Measurements from ENCODE around the gene UNC79. TPM values are rescaled to one million over a fixed set of nuclear protein-coding genes. Genes with fewer than 3 reads are reported as not detected.

Gene UNC79
- total RNA-seq, 1 donor: under 0.01 TPM

- Histone ChIP-seq H4K20me1 (ENCODE audit: insufficient read depth, low read length) (no peaks in the 10 kb centered on the region), H3K27ac (ENCODE audit: low read depth, low read length) (no peak overlapping the region), H3K4me3 (ENCODE audit: insufficient read depth, low read length) (no peak overlapping the region), H3K79me2 (ENCODE audit: insufficient read depth, low read length) (no peaks in the 10 kb centered on the region), H3K4me2 (ENCODE audit: insufficient read depth, low read length) (no peak overlapping the region), H3K27me3 (ENCODE audit: insufficient read depth, low read length) (no peaks in the 10 kb centered on the region), H3K36me3 (ENCODE audit: insufficient read depth, low read length) (no peaks in the 10 kb centered on the region), H2AFZ (ENCODE audit: low read length) (no peak overlapping the region), H3K9me3 (ENCODE audit: low read depth, low read length) (no peaks in the 10 kb centered on the region), H3K4me1 (ENCODE audit: insufficient read depth, low read length) (no peaks in the 10 kb centered on the region)
- DNase-seq (ENCODE audit: insufficient read length, low spot score, missing footprints): no peak
- no peak for TF ChIP-seq CTCF (IDR thresholded peaks at IDR 0.05; ENCODE audit: extremely low read depth, low read depth, low read length)
These were observed 34.3 kb upstream of the UNC79 start for GRCh38 chr14:93396456-93396855.

GRCh38 chr14:93398491-93398890, 32.2 kb upstream of the UNC79 start:
- no peak overlapping the region for H2AFZ ChIP-seq (ENCODE audit: low read length)
- TF ChIP-seq CTCF (IDR thresholded peaks at IDR 0.05; ENCODE audit: extremely low read depth, low read depth, low read length): no peak
- H3K4me3 ChIP-seq (ENCODE audit: insufficient read depth, low read length): no peak overlapping the region
- H3K4me1 ChIP-seq (ENCODE audit: insufficient read depth, low read length): no peaks in the 10 kb centered on the region
- DNase-seq (ENCODE audit: insufficient read length, low spot score, missing footprints): no peak
- H4K20me1 ChIP-seq (ENCODE audit: insufficient read depth, low read length): no peaks in the 10 kb centered on the region
- no peaks in the 10 kb centered on the region for H3K9me3 ChIP-seq (ENCODE audit: low read depth, low read length)
- no peak overlapping the region for H3K27ac ChIP-seq (ENCODE audit: low read depth, low read length)
- H3K79me2 ChIP-seq (ENCODE audit: insufficient read depth, low read length): no peaks in the 10 kb centered on the region
- H3K4me2 ChIP-seq (ENCODE audit: insufficient read depth, low read length): no peak overlapping the region
- H3K36me3 ChIP-seq (ENCODE audit: insufficient read depth, low read length): no peaks in the 10 kb centered on the region
- no peaks in the 10 kb centered on the region for H3K27me3 ChIP-seq (ENCODE audit: insufficient read depth, low read length)

DNA sequence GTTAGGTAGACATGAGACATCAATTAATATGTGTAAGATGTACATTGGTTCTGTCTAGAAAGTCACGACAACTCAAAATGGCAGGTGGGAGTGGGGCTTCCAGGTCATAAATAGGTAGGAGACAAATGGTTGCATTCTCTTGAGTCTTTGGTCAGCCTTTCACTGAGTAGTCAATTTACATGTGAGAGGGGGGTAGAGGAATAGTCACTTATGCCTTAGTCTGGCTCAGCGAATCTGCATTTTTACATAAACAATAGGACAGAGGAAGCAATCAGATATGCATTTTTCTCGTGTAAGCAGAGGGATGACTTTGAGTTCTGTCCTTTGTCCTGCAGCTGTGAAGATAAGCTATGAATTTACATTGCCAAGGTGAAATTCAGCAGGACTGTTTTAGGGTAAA, 27.8 kb upstream of the UNC79 start:
- no peak for DNase-seq (ENCODE audit: insufficient read length, low spot score, missing footprints)
- no peaks in the 10 kb centered on the region for H4K20me1 ChIP-seq (ENCODE audit: insufficient read depth, low read length)
- H3K4me2 ChIP-seq (ENCODE audit: insufficient read depth, low read length): no peak overlapping the region
- no peaks in the 10 kb centered on the region for H3K79me2 ChIP-seq (ENCODE audit: insufficient read depth, low read length)
- TF ChIP-seq CTCF (IDR thresholded peaks at IDR 0.05; ENCODE audit: extremely low read depth, low read depth, low read length): no peak
- no peak overlapping the region for H3K4me3 ChIP-seq (ENCODE audit: insufficient read depth, low read length)
- no peak overlapping the region for H3K27ac ChIP-seq (ENCODE audit: low read depth, low read length)
- no peaks in the 10 kb centered on the region for H3K9me3 ChIP-seq (ENCODE audit: low read depth, low read length)
- no peaks in the 10 kb centered on the region for H3K27me3 ChIP-seq (ENCODE audit: insufficient read depth, low read length)
- no peaks in the 10 kb centered on the region for H3K36me3 ChIP-seq (ENCODE audit: insufficient read depth, low read length)
- H3K4me1 ChIP-seq (ENCODE audit: insufficient read depth, low read length): no peaks in the 10 kb centered on the region
- no peak overlapping the region for H2AFZ ChIP-seq (ENCODE audit: low read length)

GRCh38 chr14:93410021-93410420, 20.7 kb upstream of the UNC79 start:
- H3K79me2 ChIP-seq (ENCODE audit: insufficient read depth, low read length): no peaks in the 10 kb centered on the region
- no peak overlapping the region for H2AFZ ChIP-seq (ENCODE audit: low read length)
- no peaks in the 10 kb centered on the region for H4K20me1 ChIP-seq (ENCODE audit: insufficient read depth, low read length)
- no peak overlapping the region for H3K4me2 ChIP-seq (ENCODE audit: insufficient read depth, low read length)
- no peaks in the 10 kb centered on the region for H3K9me3 ChIP-seq (ENCODE audit: low read depth, low read length)
- no peak for DNase-seq (ENCODE audit: insufficient read length, low spot score, missing footprints)
- no peak overlapping the region for H3K4me3 ChIP-seq (ENCODE audit: insufficient read depth, low read length)
- no peaks in the 10 kb centered on the region for H3K27me3 ChIP-seq (ENCODE audit: insufficient read depth, low read length)
- no peaks in the 10 kb centered on the region for H3K4me1 ChIP-seq (ENCODE audit: insufficient read depth, low read length)
- TF ChIP-seq CTCF (IDR thresholded peaks at IDR 0.05; ENCODE audit: extremely low read depth, low read depth, low read length): no peak
- no peaks in the 10 kb centered on the region for H3K36me3 ChIP-seq (ENCODE audit: insufficient read depth, low read length)
- no peak overlapping the region for H3K27ac ChIP-seq (ENCODE audit: low read depth, low read length)

Measured in osteoblast (primary cell).